Upper lobe of left lung (tissue), 6 donors: ENCODE measurements around the gene PRIMPOL. TPM values are rescaled to one million over a fixed set of nuclear protein-coding genes. Genes with fewer than 3 reads are reported as not detected.

Experiments
- ATAC-seq, 2 donors: fragments of 200-7000 bp; cut with Tn5 transposase; one replicate each; pipeline ENCODE4 v1.9.1; 2022; ENCODE audit warnings: mild to moderate bottlenecking in 2 of 2, moderate library complexity in 2 of 2; ENCODE audit not compliant: low FRiP score in 2 of 2
- DNase-seq, 2 donors: peaks; one replicate each; pipeline ENCODE4 v3.0.0-alpha.2; 2019 to 2020
- H3K27ac ChIP-seq, 4 donors: fragments of 200-600 bp; sonication (generic); one replicate each; pipeline ENCODE4 v1.5.1; 2016 to 2019
- H3K27me3 ChIP-seq, 4 donors: fragments of 200-600 bp; sonication (generic); one replicate each; pipeline ENCODE4 v1.5.1; 2017 to 2019
- H3K36me3 ChIP-seq, 4 donors: fragments of 200-600 bp; sonication (generic); one replicate each; pipeline ENCODE4 v1.5.1; 2016 to 2019
- H3K4me1 ChIP-seq, 4 donors: fragments of 200-600 bp; sonication (generic); one replicate each; pipeline ENCODE4 v1.5.1; 2018 to 2019
- H3K4me3 ChIP-seq, 4 donors: fragments of 200-600 bp; sonication (generic); one replicate each; pipeline ENCODE4 v1.5.1; 2017 to 2019; ENCODE audit warnings: mild to moderate bottlenecking in 2 of 4, moderate library complexity in 1 of 4
- H3K9me3 ChIP-seq, 4 donors: fragments of 200-600 bp; sonication (generic); one replicate each; pipeline ENCODE4 v1.5.1; 2018 to 2019
- CTCF ChIP-seq, 6 experiments: fragments of 450-650 bp in 4 of 6; fragments of 200-600 bp in 2 of 6; sonication (generic) in 2 of 6; IDR thresholded peaks; one replicate each; pipeline ENCODE4 v1.5.1; 2016 to 2019; ENCODE audit warnings: antibody characterized with exemption in 6 of 6
- EP300 ChIP-seq, 4 donors: sonication (generic); formaldehyde crosslinking; IDR thresholded peaks; one replicate each; pipeline ENCODE4 v1.5.1; 2017; ENCODE audit warnings: antibody characterized with exemption in 4 of 4, control low read depth in 2 of 4
- POLR2A ChIP-seq, 4 donors: fragments of 450-650 bp; IDR thresholded peaks; one replicate each; pipeline ENCODE4 v1.5.1; 2016 to 2017; ENCODE audit warnings: antibody characterized with exemption in 4 of 4, mild to moderate bottlenecking in 2 of 4
- POLR2AphosphoS5 ChIP-seq, 2 donors: sonication (generic); formaldehyde crosslinking; IDR thresholded peaks; one replicate each; pipeline ENCODE4 v1.5.1; 2017; ENCODE audit warnings: antibody characterized with exemption in 2 of 2
- WGBS, 2 donors: methylation state at CpG; one replicate each; pipeline ENCODE4 v1.1.5; 2017 to 2018; 5-methylcytosine and 5-hydroxymethylcytosine counted together
- total RNA-seq, 6 donors: library from RNA; depleted of rRNA in 4 of 6; stranded (reverse); fragments of >200 nt in 4 of 6; gene quantifications; one replicate each; pipeline versions ENCODE4 v1.1.0 to v1.2.1, GENCODE V29; 2016 to 2021
- donor health status: DM: no; HTN: no; CAD: no; lungs with moderate emphysema.
- donor health status: DM: no; HTN: yes; CAD: no; lungs with severe emphysema.

Gene PRIMPOL
- total RNA-seq, 6 donors from 2014 or later, result 7.0 to 21.0 (median 13.3) TPM

GRCh38 chr4:184635381-184635780, 14.2 kb upstream of the PRIMPOL start:
- ATAC-seq (no peak), DNase-seq (no peak)
- H3K36me3 ChIP-seq, result peaks cover 15 to 72% (median 41%) of the 10 kb centered on the region in 4 donors
- no peak overlapping the region for H3K27ac ChIP-seq
- no peak overlapping the region for H3K4me3 ChIP-seq
- no peaks in the 10 kb centered on the region for H3K27me3 ChIP-seq
- no peak for TF ChIP-seq POLR2AphosphoS5 (IDR thresholded peaks at IDR 0.05)
- TF ChIP-seq CTCF (IDR thresholded peaks at IDR 0.05), result no peak
- TF ChIP-seq POLR2A (IDR thresholded peaks at IDR 0.05), result no peak
- TF ChIP-seq EP300 (IDR thresholded peaks at IDR 0.05), result no peak
- no peaks in the 10 kb centered on the region for H3K9me3 ChIP-seq
- no peaks in the 10 kb centered on the region for H3K4me1 ChIP-seq
- WGBS, 2 donors, result 78 to 83% methylated on average over 3 of the region's 3 CpGs

GRCh38 chr4:184636144-184636543, 13.4 kb upstream of the PRIMPOL start:
- Histone ChIP-seq H3K9me3 (no peaks in the 10 kb centered on the region), H3K36me3 (peaks cover 9 to 65% (median 33%) of the 10 kb centered on the region in 4 donors), H3K4me1 (peaks cover 0 to 4% (median 2%) of the 10 kb centered on the region in 4 donors), H3K27me3 (no peaks in the 10 kb centered on the region), H3K27ac (no peak overlapping the region), H3K4me3 (no peak overlapping the region)
- DNase-seq, result no peak
- no peak for ATAC-seq
- TF ChIP-seq POLR2A (IDR thresholded peaks at IDR 0.05), result no peak
- no peak for TF ChIP-seq POLR2AphosphoS5 (IDR thresholded peaks at IDR 0.05)
- 94 to 97% methylated on average over 4 of the region's 4 CpGs for WGBS, 2 donors

- Histone ChIP-seq H3K4me3 (no peak overlapping the region), H3K36me3 (peaks cover 9 to 57% (median 32%) of the 10 kb centered on the region in 4 donors), H3K4me1 (peaks cover 0 to 8% (median 3%) of the 10 kb centered on the region in 4 donors), H3K27me3 (no peaks in the 10 kb centered on the region), H3K9me3 (no peaks in the 10 kb centered on the region), H3K27ac (no peak overlapping the region)
- TF ChIP-seq POLR2AphosphoS5 (IDR thresholded peaks at IDR 0.05) (no peak), POLR2A (IDR thresholded peaks at IDR 0.05) (no peak), EP300 (IDR thresholded peaks at IDR 0.05) (no peak)
- WGBS, 2 donors, result 91 to 93% methylated on average over 4 of the region's 4 CpGs
- DNase-seq, result no peak
- no peak for ATAC-seq
These were observed 12.6 kb upstream of the PRIMPOL start for GRCh38 chr4:184636897-184637296.

- Histone ChIP-seq H3K4me1 (peaks cover 6 to 22% (median 16%) of the 10 kb centered on the region in 4 donors), H3K36me3 (peaks cover 9 to 25% (median 20%) of the 10 kb centered on the region in 4 donors), H3K9me3 (no peaks in the 10 kb centered on the region), H3K4me3 (no peak overlapping the region), H3K27ac (no peak overlapping the region), H3K27me3 (no peaks in the 10 kb centered on the region)
- no peak for TF ChIP-seq POLR2A (IDR thresholded peaks at IDR 0.05)
- TF ChIP-seq POLR2AphosphoS5 (IDR thresholded peaks at IDR 0.05), result no peak
- TF ChIP-seq CTCF (IDR thresholded peaks at IDR 0.05), result no peak
- no peak for TF ChIP-seq EP300 (IDR thresholded peaks at IDR 0.05)
- 78 to 79% methylated on average over 3 of the region's 3 CpGs for WGBS, 2 donors
- DNase-seq (no peak), ATAC-seq (no peak)
These were observed 8.5 kb upstream of the PRIMPOL start for GRCh38 chr4:184641022-184641421.

- Histone ChIP-seq H3K36me3 (peaks cover 9 to 21% (median 15%) of the 10 kb centered on the region in 4 donors), H3K27me3 (no peaks in the 10 kb centered on the region), H3K27ac (no peak overlapping the region), H3K9me3 (no peaks in the 10 kb centered on the region), H3K4me3 (no peak overlapping the region), H3K4me1 (peaks cover 10 to 26% (median 20%) of the 10 kb centered on the region in 4 donors)
- DNase-seq, result no peak
- TF ChIP-seq POLR2AphosphoS5 (IDR thresholded peaks at IDR 0.05) (no peak), EP300 (IDR thresholded peaks at IDR 0.05) (no peak), POLR2A (IDR thresholded peaks at IDR 0.05) (no peak), CTCF (IDR thresholded peaks at IDR 0.05) (no peak)
- 92 to 99% methylated on average over 5 of the region's 5 CpGs for WGBS, 2 donors
- ATAC-seq, result no peak
These were observed 8.1 kb upstream of the PRIMPOL start for GRCh38 chr4:184641451-184641850.

GRCh38 chr4:184643731-184644130, 5.8 kb upstream of the PRIMPOL start:
- TF ChIP-seq EP300 (IDR thresholded peaks at IDR 0.05), result no peak
- no peak for TF ChIP-seq POLR2AphosphoS5 (IDR thresholded peaks at IDR 0.05)
- TF ChIP-seq POLR2A (IDR thresholded peaks at IDR 0.05), result no peak
- no peak for ATAC-seq
- peaks cover 28 to 45% (median 35%) of the 10 kb centered on the region in 4 donors for H3K4me1 ChIP-seq

More at GRCh38 chr4:184643731-184644130, 5.8 kb upstream of the PRIMPOL start:
- Histone ChIP-seq H3K27ac (peak overlapping the region in 1 of 4 donors; percentile 35), H3K36me3 (peaks cover 0 to 3% (median 0%) of the 10 kb centered on the region in 4 donors), H3K4me3 (no peak overlapping the region), H3K9me3 (no peaks in the 10 kb centered on the region), H3K27me3 (no peaks in the 10 kb centered on the region)
- DNase-seq, result no peak
- 83 to 91% methylated on average over 1 of the region's 1 CpG for WGBS, 2 donors
